ENCODE measurements around the gene LGALS4.

The LGALS4 gene

GRCh38 chr19:38806371-38806770 is 6.4 kb downstream of the LGALS4 start:
- Histone ChIP-seq H3K27me3 (ENCODE audit: insufficient read depth, low read length) (no peaks in the 10 kb centered on the region), H3K27ac (ENCODE audit: low read depth, low read length, poor library complexity, severe bottlenecking) (no peak overlapping the region), H3K36me3 (ENCODE audit: insufficient read depth, low read length) (no peaks in the 10 kb centered on the region), H2AFZ (ENCODE audit: low read length) (no peak overlapping the region), H4K20me1 (ENCODE audit: insufficient read depth, low read length) (no peaks in the 10 kb centered on the region), H3K4me3 (ENCODE audit: low read depth, low read length, poor library complexity, severe bottlenecking) (no peak overlapping the region), H3K79me2 (ENCODE audit: insufficient read depth, low read length) (no peaks in the 10 kb centered on the region), H3K9me2 (ENCODE audit: low read depth, low read length) (no peaks in the 10 kb centered on the region), H3K9me3 (ENCODE audit: low read length) (no peaks in the 10 kb centered on the region), H3K9ac (ENCODE audit: low read length) (no peak overlapping the region), H3F3A (ENCODE audit: insufficient read depth, low read length) (no peaks in the 10 kb centered on the region), H3K4me2 (ENCODE audit: low read length) (no peak overlapping the region), H3K4me1 (ENCODE audit: insufficient read depth, low read length, severe bottlenecking) (no peaks in the 10 kb centered on the region)
- TF ChIP-seq, protein P1, sequence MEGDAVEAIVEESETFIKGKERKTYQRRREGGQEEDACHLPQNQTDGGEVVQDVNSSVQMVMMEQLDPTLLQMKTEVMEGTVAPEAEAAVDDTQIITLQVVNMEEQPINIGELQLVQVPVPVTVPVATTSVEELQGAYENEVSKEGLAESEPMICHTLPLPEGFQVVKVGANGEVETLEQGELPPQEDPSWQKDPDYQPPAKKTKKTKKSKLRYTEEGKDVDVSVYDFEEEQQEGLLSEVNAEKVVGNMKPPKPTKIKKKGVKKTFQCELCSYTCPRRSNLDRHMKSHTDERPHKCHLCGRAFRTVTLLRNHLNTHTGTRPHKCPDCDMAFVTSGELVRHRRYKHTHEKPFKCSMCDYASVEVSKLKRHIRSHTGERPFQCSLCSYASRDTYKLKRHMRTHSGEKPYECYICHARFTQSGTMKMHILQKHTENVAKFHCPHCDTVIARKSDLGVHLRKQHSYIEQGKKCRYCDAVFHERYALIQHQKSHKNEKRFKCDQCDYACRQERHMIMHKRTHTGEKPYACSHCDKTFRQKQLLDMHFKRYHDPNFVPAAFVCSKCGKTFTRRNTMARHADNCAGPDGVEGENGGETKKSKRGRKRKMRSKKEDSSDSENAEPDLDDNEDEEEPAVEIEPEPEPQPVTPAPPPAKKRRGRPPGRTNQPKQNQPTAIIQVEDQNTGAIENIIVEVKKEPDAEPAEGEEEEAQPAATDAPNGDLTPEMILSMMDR (IDR thresholded peaks at IDR 0.05; ENCODE audit: low read length), result no peak
- no peak for TF ChIP-seq EZH2 (IDR thresholded peaks at IDR 0.05; ENCODE audit: borderline replicate concordance, low read length)

GRCh38 chr19:38805180-38805579 is 7.6 kb downstream of the LGALS4 start:
- H3K4me3 ChIP-seq (ENCODE audit: low read depth, low read length, poor library complexity, severe bottlenecking), result no peak overlapping the region
- H2AFZ ChIP-seq (ENCODE audit: low read length), result no peak overlapping the region
- H3K4me1 ChIP-seq (ENCODE audit: insufficient read depth, low read length, severe bottlenecking), result no peaks in the 10 kb centered on the region

DNA sequence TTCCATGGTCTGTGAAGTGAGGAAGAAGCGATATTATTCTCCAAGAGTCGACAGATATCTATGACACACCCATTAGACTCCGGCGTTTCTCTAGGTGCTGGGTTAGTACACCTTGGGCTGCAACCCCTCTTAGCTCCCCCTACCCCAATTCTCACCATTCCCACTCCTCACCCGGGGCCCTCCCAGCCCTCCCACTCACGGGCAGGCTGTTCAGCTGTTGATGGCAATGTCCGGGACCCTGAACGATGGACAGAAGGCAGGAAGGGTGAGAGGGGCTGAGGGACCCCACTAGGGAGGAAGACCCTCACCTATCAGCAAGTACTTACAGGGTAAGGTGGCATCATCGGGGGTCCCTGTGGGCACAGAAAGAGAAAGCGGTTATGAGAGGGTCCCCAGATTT is 9.2 kb downstream of the LGALS4 start:
- Histone ChIP-seq H3K9me3 (ENCODE audit: low read length) (no peaks in the 10 kb centered on the region), H3K9me2 (ENCODE audit: low read depth, low read length) (no peaks in the 10 kb centered on the region), H3K36me3 (ENCODE audit: insufficient read depth, low read length) (no peaks in the 10 kb centered on the region), H3K4me1 (ENCODE audit: insufficient read depth, low read length, severe bottlenecking) (no peaks in the 10 kb centered on the region), H2AFZ (ENCODE audit: low read length) (no peak overlapping the region), H3K4me2 (ENCODE audit: low read length) (no peak overlapping the region), H3K27me3 (ENCODE audit: insufficient read depth, low read length) (no peaks in the 10 kb centered on the region), H3K9ac (ENCODE audit: low read length) (no peak overlapping the region), H3K27ac (ENCODE audit: low read depth, low read length, poor library complexity, severe bottlenecking) (no peak overlapping the region), H3K4me3 (ENCODE audit: low read depth, low read length, poor library complexity, severe bottlenecking) (no peak overlapping the region), H3K79me2 (ENCODE audit: insufficient read depth, low read length) (no peaks in the 10 kb centered on the region), H4K20me1 (ENCODE audit: insufficient read depth, low read length) (no peaks in the 10 kb centered on the region), H3F3A (ENCODE audit: insufficient read depth, low read length) (no peaks in the 10 kb centered on the region)
- TF ChIP-seq EZH2 (IDR thresholded peaks at IDR 0.05; ENCODE audit: borderline replicate concordance, low read length), result no peak
- TF ChIP-seq, protein P1 (IDR thresholded peaks at IDR 0.05; ENCODE audit: low read length), result no peak

More at GRCh38 chr19:38805180-38805579, 7.6 kb downstream of the LGALS4 start:
- no peak for TF ChIP-seq EZH2 (IDR thresholded peaks at IDR 0.05; ENCODE audit: borderline replicate concordance, low read length)
- TF ChIP-seq, protein P1 (IDR thresholded peaks at IDR 0.05; ENCODE audit: low read length), result no peak
- H3K9me2 ChIP-seq (ENCODE audit: low read depth, low read length), result no peaks in the 10 kb centered on the region
- no peak overlapping the region for H3K4me2 ChIP-seq (ENCODE audit: low read length)
- H4K20me1 ChIP-seq (ENCODE audit: insufficient read depth, low read length), result no peaks in the 10 kb centered on the region
- no peaks in the 10 kb centered on the region for H3K27me3 ChIP-seq (ENCODE audit: insufficient read depth, low read length)
- no peaks in the 10 kb centered on the region for H3K9me3 ChIP-seq (ENCODE audit: low read length)
- no peaks in the 10 kb centered on the region for H3K36me3 ChIP-seq (ENCODE audit: insufficient read depth, low read length)
- H3K9ac ChIP-seq (ENCODE audit: low read length), result no peak overlapping the region
- H3K79me2 ChIP-seq (ENCODE audit: insufficient read depth, low read length), result no peaks in the 10 kb centered on the region
- H3K27ac ChIP-seq (ENCODE audit: low read depth, low read length, poor library complexity, severe bottlenecking), result no peak overlapping the region
- no peaks in the 10 kb centered on the region for H3F3A ChIP-seq (ENCODE audit: insufficient read depth, low read length)
